HG02798 (cell line): Measurements from ENCODE around the gene ABCA12.

ENCODE experiments used
- ATAC-seq: cut with Tn5 transposase; IDR thresholded peaks from one replicate; pipeline ENCODE4 v1.9.1; 2021; ENCODE audit warnings: mild to moderate bottlenecking; ENCODE audit not compliant: unreplicated experiment, poor library complexity

Gene ABCA12

DNA sequence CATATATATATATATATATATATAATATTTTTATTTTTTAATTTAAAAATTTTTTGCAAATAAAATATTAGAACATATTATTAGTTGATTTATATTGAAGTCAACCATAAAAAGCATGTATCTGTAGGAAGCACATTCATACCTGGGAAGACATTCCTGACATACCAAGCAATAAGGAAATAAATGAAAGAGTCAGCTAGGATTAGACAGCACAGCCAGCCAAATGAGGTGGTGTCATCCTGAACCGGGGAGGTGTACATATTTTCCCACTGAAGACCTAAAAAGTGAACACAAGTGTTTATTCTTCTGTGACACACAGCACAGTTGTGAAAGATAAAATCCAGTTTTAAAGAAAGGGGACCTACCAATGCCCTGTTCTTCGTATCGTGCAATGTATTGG lies 149.2 kb downstream of the ABCA12 start:
- ATAC-seq: no peak

DNA sequence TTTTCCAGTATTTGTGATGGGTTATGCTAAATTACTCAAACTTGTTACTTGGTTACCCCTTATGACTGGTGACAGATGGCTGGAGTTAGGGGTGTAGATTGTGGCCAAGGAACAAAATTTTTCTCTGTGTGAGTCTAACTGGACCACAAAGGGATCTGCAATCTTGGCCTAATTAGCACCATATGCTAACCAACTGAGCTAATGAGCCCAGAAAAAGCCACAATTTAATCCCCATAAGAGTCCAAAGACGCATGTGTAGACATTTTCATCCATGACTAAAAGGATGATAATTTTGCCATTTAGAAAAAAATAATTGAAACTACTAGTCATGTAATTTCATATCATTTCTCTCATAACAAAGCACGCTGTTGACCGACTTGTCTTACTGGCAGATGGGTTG lies 151.2 kb downstream of the ABCA12 start:
- no peak for ATAC-seq

DNA sequence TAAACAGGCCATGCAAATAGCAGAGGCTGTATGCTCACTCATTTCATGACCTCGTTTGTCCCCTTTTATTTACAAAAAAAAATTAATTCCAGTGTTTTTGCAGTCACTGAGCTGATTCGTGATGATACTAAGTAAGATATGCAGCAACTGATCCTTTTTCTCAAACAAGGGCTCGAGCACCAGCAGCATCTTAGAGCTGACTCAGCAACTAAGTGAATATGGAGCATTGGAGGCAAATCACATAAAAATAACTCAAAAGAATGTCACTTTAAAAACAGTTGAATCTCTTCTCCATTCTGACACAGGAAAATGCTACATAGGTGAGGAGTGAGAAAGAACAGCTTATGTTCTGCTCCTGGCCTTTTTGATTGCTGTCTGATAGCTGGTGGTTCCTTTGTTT lies 152.8 kb downstream of the ABCA12 start:
- no peak for ATAC-seq

DNA sequence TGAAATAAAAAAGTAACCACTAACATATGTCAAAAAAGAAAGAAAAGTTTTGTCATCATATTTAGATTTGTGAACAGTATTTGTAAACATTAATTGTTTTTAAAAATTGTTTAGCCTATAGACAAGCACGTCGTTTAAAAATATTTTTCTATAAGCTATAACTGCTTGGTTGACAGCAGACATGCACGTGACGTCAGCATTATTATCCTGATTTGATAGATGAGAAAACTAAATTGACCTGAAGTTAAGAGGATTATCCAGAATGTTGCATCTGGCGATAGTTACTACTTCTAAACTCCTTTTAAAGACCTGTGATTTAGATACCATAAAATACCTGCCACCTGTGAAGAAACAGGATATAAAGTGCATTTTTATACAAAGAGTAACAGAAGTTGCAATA lies 172.0 kb downstream of the ABCA12 start:
- no peak for ATAC-seq

DNA sequence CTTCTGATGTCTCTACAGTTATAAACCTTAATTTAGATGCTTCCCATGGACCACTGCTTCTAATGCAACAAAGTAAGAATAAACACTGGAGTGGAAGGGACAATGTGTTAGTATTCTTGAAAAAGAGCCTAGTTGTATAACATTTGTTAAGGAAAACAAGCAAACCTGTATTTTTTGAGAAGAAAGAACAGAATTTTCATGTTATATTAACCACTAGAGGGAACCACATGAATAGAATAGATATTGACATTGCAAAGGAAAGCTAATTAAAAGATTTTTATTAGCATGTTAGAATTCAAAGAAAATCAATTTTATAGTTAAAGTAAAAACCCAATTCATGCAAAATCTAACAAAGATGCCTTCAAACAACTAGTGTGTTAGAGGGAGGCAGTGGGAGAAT lies 177.7 kb downstream of the ABCA12 start:
- ATAC-seq: no peak

DNA sequence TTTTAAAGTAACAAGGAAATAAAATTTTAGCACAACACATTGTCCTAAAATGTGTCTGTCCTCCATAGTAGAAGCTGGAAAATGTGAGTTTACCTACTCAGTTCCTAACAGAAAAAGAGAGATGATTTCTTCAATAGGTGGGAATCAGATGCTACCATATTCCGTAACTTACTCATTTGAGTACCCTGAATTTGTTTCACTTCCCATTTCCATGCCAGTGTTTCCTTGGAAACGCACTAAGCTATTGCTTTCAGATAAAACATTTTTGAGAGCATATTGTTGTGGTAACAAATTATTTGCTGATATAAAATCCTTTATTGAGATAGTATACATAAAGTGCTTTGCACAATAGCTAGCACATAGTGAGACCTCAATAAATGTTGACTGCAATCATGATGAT lies 191.5 kb downstream of the ABCA12 start:
- ATAC-seq: no peak

DNA sequence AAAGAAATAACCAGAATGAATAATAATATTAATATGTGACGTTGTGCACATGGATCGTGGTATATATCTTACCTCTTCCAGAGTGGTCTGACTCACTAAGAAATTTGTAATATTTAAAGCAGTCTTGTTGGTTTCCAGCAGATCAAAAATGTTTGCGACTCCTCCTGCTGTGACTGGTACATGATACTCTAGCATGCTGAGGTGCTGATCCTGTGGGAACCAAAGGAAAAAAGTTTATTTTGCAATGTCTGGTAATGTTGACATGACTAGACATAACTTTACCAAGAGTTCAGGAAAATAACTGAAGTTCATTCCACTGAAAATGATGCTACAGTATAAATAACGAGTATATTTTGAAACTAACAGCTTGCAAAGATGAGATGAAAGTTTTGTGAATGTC lies 204.4 kb downstream of the ABCA12 start:
- ATAC-seq: no peak

DNA sequence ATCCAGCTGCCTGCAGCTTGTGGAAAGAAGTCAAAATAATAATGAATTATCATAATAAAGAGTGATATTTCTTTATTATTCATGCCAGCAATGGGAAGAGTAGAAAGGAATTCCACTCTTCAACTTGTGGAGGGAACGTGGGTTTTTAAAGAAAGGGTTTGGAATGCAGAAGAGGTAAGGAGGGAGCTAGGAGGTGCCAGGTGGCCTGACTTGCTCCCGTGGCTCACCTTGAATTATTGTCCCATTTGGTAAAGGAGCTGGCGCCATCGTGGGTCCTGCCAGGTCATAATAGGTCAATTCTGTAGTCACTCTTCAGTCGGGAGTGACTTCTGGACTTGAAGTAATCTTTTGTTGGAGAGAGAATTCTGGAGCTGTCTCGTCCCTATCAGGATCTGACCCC lies 233.8 kb downstream of the ABCA12 start:
- no peak for ATAC-seq

DNA sequence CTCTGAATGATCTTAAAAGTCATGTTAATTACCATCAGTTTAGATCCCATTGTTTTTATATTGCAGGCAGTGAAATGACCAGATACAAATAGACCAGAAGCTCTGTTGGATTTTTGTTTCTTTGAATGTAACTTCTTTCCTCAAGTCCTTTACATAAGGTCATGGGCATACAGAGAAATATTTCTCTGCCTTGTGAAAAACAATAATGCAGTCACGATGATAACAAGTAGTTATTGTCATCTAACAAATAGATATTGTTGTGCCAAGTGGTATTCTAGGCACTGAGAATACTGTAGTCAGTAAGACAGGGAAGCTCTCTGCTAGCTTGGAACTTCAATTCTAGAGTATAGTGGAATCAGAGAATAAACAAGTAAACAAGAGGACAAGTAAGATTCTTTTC lies 234.2 kb downstream of the ABCA12 start:
- ATAC-seq: no peak

DNA sequence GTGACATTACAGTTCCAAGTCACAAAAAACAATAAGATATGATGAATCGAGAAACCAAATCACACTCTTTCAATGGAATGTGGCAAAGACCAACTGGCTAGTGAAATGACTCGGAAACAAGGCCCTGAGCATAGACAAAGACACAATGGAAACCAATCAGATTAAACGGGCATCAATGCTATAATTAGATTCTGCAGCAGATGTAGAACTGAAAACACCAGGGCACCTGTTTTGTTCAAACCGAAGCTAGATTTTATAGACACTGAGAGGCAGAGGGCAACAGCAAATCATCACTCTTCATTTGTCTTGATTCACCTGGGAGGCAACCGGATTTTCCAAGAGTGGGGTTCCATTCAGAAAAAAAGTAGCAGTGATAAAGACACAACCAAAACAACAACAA lies 236.1 kb downstream of the ABCA12 start:
- no peak for ATAC-seq

DNA sequence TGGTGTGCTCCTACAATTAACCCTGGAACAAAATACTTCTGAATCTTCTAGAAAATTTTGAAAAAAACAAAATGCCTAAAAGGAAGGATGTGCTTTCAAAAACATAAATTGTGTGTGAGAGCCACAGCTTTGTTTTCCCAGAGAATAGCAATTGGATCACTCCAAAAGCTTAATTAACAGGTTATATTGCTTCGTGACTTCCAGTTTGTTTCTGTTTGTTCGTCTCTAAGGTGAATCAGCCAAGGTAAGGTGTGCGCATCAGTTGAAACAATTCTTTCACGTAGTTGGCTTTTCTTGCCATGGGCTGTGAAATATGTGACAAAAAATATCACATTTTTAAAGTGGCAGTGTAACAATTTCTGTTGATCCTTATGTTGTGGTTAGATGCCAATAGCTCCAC lies 238.7 kb downstream of the ABCA12 start:
- ATAC-seq: no peak

DNA sequence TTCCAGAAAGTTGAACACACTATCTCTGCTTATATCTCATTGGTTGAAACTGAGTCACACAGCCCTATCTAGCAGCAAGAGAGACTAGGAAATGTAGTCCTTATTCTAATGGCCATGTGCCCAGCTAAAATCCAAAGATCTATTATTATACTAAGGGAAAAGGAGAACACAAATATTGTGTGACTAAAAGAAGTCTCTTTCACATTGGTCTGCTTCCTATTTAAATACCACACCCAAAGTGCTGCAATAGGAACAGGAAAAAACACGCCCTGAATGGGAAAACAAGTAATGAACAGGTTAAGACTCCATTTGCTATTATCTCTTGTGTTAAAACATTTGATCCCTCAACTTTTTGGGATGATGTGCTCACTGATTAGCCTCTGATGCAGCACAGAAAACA lies 242.2 kb downstream of the ABCA12 start:
- no peak for ATAC-seq

DNA sequence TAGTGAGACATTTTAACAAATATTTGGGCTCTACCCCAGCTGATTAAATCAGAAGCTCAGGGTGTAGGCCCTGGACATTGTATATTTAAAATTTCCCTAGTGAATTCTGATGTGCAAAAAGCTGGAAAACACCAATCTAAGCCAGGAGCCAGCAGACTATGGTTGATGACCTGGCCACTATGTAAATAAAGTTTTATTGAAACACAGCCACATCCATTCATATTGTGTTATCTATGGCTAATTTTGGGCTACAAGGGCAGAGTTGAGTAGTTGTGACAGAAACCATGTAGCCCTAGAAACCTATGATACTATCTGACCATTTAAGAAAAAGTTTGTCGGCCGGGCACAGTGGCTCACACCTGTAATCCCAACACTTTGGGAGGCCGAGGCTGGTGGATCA lies 243.0 kb downstream of the ABCA12 start:
- no peak for ATAC-seq

DNA sequence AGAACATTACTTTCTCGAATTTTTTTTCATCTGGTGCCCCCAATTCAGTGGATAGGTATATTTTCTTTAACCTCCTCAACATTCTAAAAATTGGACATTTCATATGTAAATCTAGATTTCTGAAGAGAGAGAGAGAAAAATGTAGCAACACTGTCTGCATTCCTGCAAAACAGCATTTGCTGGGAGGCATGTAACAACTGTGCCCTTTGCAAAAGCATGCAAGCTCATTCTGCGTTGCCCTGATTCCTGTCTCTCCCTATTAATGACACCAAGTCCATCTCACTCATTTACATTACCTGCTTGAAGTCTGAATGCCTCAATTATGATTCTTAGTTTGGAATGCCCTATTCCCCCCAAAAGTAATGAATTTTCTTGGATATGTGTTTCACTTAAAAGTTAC lies 249.1 kb downstream of the ABCA12 start:
- no peak for ATAC-seq

DNA sequence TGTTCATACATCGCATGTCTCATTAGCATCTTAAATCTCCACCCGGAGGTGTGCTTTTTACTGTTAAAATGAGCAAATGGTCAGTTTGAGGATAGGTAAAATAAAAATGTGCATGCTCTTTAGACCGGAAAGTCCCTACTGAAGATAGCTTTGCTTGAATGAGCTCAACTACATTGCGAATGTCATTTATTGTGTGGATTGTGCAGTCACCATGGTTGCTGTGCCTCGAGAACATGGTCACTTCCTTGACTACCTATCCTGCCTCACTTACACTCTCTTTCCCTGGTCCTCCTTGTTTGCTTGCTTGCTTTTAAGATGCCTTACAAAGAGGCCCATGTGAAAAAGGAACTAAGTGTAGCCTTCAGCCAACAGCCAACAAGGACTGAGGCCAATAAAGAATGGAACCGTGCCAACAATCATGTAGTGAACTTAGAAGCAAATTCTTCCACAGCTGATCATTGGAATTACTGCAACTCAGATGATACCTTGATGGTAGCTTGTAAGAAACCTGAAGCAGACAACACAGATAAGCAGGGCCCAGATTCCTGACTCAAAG lies 256.7 kb downstream of the ABCA12 start:
- ATAC-seq: no peak
